Panc1 (cell line): Measurements from ENCODE around the gene COL5A1. TPM values are rescaled to one million over a fixed set of nuclear protein-coding genes. Genes with fewer than 3 reads are reported as not detected.

ENCODE experiments used
- ATAC-seq: fragments of 200-7000 bp; cut with Tn5 transposase; 2 replicates; pipeline ENCODE4 v1.9.1; 2020; ENCODE audit warnings: mild to moderate bottlenecking, moderate library complexity
- BruUV-seq: library from RNA; stranded (reverse); fragments of 400-500 nt; replicated peaks from 2 replicates; lab custom pipeline; 2021; lab: Mats Ljungman, UMichigan
- CTCF ChIA-PET: fragments of 300-600 bp; sonication (Branson Sonifier 250); formaldehyde crosslinking; loops from one replicate; lab custom pipeline; 2022; ENCODE audit warnings: antibody characterized with exemption; lab: Charles Lee
- POLR2A ChIA-PET: fragments of 300-600 bp; sonication (Branson Sonifier 250); formaldehyde crosslinking; loops from one replicate; lab custom pipeline; 2022; ENCODE audit warnings: antibody characterized with exemption; lab: Charles Lee
- DNase-seq: peaks from one replicate; pipeline ENCODE4 v3.0.0-alpha.2; 2010; ENCODE audit warnings: low read depth, low spot score
- H3K27ac ChIP-seq: 2 replicates; pipeline ENCODE4 v1.5.1; 2011; ENCODE audit warnings: mild to moderate bottlenecking, low read length, inconsistent platforms
- H3K27me3 ChIP-seq: fragments of 200-500 bp; sonication (Bioruptor generic); 2 replicates; pipeline ENCODE4 v1.6.0; 2014; ENCODE audit warnings: low read length, inconsistent platforms; ENCODE audit not compliant: control insufficient read depth, insufficient read depth
- H3K36me3 ChIP-seq: fragments of 200-500 bp; sonication (Bioruptor generic); 2 replicates; pipeline ENCODE4 v1.5.1; 2014; ENCODE audit warnings: inconsistent platforms, mild to moderate bottlenecking, low read length, moderate library complexity; ENCODE audit not compliant: control insufficient read depth, insufficient read depth
- H3K4me1 ChIP-seq: 2 replicates; pipeline ENCODE4 v1.5.1; 2011; ENCODE audit warnings: inconsistent platforms, mild to moderate bottlenecking, low read length, moderate library complexity; ENCODE audit not compliant: control insufficient read depth, insufficient read depth
- H3K4me3 ChIP-seq, 2 experiments: 2 replicates each; pipeline ENCODE4 v1.5.1; 2011 to 2012; ENCODE audit warnings: low read depth in 2 of 2, low read length in 2 of 2, mild to moderate bottlenecking in 2 of 2, inconsistent platforms in 1 of 2, moderate library complexity in 1 of 2
- H3K9me3 ChIP-seq: fragments of 200-500 bp; sonication (Bioruptor generic); 2 replicates; pipeline ENCODE4 v1.5.1; 2014; ENCODE audit warnings: low read depth, mild to moderate bottlenecking, inconsistent platforms, low read length, moderate library complexity; ENCODE audit not compliant: control insufficient read depth, insufficient read depth
- CTCF ChIP-seq: fragments of 450-650 bp; IDR thresholded peaks from 2 replicates; pipeline ENCODE4 v1.5.1; 2017; ENCODE audit warnings: mild to moderate bottlenecking
- POLR2AphosphoS5 ChIP-seq: IDR thresholded peaks from 2 replicates; pipeline ENCODE4 v1.6.1; 2012; ENCODE audit warnings: mild to moderate bottlenecking, low read depth, low read length, moderate library complexity
- REST ChIP-seq, 2 experiments: IDR thresholded peaks; 2 replicates each; pipeline ENCODE4 v1.6.1; 2011 to 2012; ENCODE audit warnings: low read depth in 2 of 2, control low read depth in 1 of 2, low read length in 1 of 2, mild to moderate bottlenecking in 1 of 2, moderate library complexity in 1 of 2; ENCODE audit not compliant: insufficient read depth in 1 of 2
- SIN3A ChIP-seq: IDR thresholded peaks from 2 replicates; pipeline ENCODE4 v1.6.1; 2012; ENCODE audit warnings: low read depth, mild to moderate bottlenecking, low read length, moderate library complexity, borderline replicate concordance; ENCODE audit not compliant: insufficient read depth
- TCF7L2 ChIP-seq: IDR thresholded peaks from 2 replicates; pipeline ENCODE4 v1.6.1; 2011; ENCODE audit warnings: mild to moderate bottlenecking, low read depth, low read length, inconsistent platforms
- in situ Hi-C: cut with HindIII; loops from 2 replicates; pipeline ENCODE4 v1.10.0; 2016; ENCODE audit warnings: low sequenced_read_pairs, low pct_unique_long_range_greater_than_20kb
- intact Hi-C: fragments of 100-400 bp; cut with micrococcal nuclease; formaldehyde crosslinking; loops from one replicate; pipeline ENCODE4 v1.10.0; 2022; ENCODE audit not compliant: unreplicated experiment
- total RNA-seq: library from RNA; stranded (reverse); gene quantifications from one replicate; pipeline ENCODE4 v1.2.1, GENCODE V29; 2021; ENCODE audit not compliant: unreplicated experiment

COL5A1 gene
- total RNA-seq, 1 experiment from 2014 or later = 5.7 TPM

- intact Hi-C loops = no loop called here
Observed at GRCh38 chr9:134814598-134815215, 173.1 kb downstream of the COL5A1 start.

DNA sequence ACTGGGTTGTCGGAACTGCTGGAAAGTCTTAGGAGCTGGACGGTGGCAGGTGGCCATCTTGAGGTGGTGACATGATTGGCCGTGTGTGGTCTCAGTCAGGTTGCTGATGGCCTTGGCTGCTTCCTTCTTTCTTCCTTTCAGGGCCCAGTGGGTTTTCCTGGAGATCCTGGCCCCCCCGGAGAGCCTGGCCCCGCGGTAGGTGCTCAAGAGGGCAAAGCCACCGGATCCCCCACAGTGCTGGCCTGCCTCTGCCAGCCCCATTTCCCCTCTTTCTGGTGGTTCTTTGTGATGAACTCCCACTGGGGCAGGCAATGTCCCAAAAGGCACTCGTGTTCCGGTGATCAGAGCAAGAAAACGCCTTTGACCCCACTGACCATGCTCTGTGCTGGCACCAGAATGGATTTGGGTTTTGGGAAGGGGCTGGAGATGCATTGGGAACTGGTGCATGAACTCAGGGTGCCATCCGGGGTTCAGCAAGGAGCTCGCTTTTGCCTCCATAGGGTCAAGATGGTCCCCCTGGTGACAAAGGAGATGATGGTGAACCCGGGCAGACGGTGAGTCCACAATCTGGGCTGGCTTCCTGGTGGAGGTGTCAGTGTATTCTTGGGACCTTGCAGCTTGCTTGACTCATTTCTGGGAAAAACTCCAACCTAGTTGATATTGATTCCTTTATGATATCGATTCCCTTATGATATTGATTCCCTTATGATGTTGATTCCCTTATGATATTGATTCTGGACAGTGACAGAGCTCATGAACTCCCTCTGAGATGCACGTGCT lies 174.0 kb downstream of the COL5A1 start:
- BruUV-seq = no TSS peak
- Histone ChIP-seq H3K9me3 (no peaks in the 10 kb centered on the region), H3K36me3 (no peaks in the 10 kb centered on the region), H3K27me3 (no peaks in the 10 kb centered on the region), H3K4me3 (no peak overlapping the region), H3K27ac (no peak overlapping the region), H3K4me1 (no peaks in the 10 kb centered on the region)
- intact Hi-C loops (no loop called here), in situ Hi-C loops (no loop called here)
- ChIA-PET POLR2A (no interaction called here), CTCF (no interaction called here)
- no peak for DNase-seq
- no peak for ATAC-seq
- no peak for TF ChIP-seq TCF7L2

More at GRCh38 chr9:134814598-134815215, 173.1 kb downstream of the COL5A1 start:
- Histone ChIP-seq H3K4me3 (no peak overlapping the region), H3K27me3 (no peaks in the 10 kb centered on the region), H3K36me3 (no peaks in the 10 kb centered on the region), H3K9me3 (no peaks in the 10 kb centered on the region), H3K4me1 (no peaks in the 10 kb centered on the region), H3K27ac (no peak overlapping the region)
- DNase-seq = no peak
- in situ Hi-C loops = no loop called here
- TF ChIP-seq CTCF (no peak), POLR2AphosphoS5 (no peak), REST (IDR thresholded peaks at IDR 0.05; ENCODE audit: insufficient read depth in 1 of 2, low read depth in 2 of 2, low read length in 1 of 2) (no peak), SIN3A (no peak), TCF7L2 (no peak)
- ChIA-PET POLR2A (no interaction called here), CTCF (no interaction called here)
- no peak for ATAC-seq
- BruUV-seq = no TSS peak

DNA sequence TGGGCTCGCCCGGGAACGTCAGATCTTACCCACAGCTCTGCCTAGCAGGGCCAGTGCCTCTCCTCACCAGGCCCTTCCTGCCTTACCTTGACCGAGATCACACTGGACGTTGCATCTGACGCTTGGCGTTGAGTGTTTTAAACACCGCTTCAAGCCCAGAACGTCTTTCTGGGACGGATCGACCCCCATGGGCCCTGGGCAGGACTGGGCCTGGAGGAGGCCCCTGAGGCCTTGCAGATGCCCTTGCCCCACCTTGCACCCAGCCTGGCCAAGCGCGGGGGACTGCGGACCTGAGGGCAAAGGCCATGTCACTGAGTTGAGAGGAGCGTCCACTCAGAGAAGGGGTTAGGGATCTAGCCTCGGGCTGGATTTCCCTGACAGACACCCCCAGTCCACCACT lies 174.7 kb downstream of the COL5A1 start:
- TF ChIP-seq SIN3A (no peak), REST (IDR thresholded peaks at IDR 0.05; ENCODE audit: insufficient read depth in 1 of 2, low read depth in 2 of 2, low read length in 1 of 2) (no peak), CTCF (no peak), POLR2AphosphoS5 (no peak), TCF7L2 (no peak)
- no peaks in the 10 kb centered on the region for H3K4me1 ChIP-seq
- ATAC-seq = no peak
- H3K27me3 ChIP-seq = no peaks in the 10 kb centered on the region
- in situ Hi-C loops (no loop called here), intact Hi-C loops (no loop called here)
- ChIA-PET CTCF (no interaction called here), POLR2A (no interaction called here)
- no TSS peak for BruUV-seq
- H3K4me3 ChIP-seq = no peak overlapping the region
- no peak overlapping the region for H3K27ac ChIP-seq
- H3K9me3 ChIP-seq = no peaks in the 10 kb centered on the region
- no peaks in the 10 kb centered on the region for H3K36me3 ChIP-seq
- DNase-seq = no peak
